Endothelial cell (in vitro differentiated cells): ENCODE results near the gene TRPM3. TPM values are rescaled to one million over a fixed set of nuclear protein-coding genes. Genes with fewer than 3 reads are reported as not detected.

Experiments used
- DNase-seq: peaks from one replicate; pipeline ENCODE4 v3.0.0; 2021; ENCODE audit warnings: low spot score
- H3K27ac Mint-ChIP-seq: one replicate; pipeline ENCODE4 v1.8.0; 2021; ENCODE audit warnings: mixed read lengths, inconsistent platforms; ENCODE audit not compliant: unreplicated experiment
- H3K27me3 Mint-ChIP-seq: one replicate; pipeline ENCODE4 v1.8.0; 2021; ENCODE audit warnings: mild to moderate bottlenecking, moderate library complexity, mixed read lengths, inconsistent platforms; ENCODE audit not compliant: unreplicated experiment
- H3K36me3 Mint-ChIP-seq: one replicate; pipeline ENCODE4 v1.8.0; 2021; ENCODE audit warnings: mild to moderate bottlenecking, low read depth, mixed read lengths, inconsistent platforms; ENCODE audit not compliant: unreplicated experiment
- H3K4me1 Mint-ChIP-seq: one replicate; pipeline ENCODE4 v1.8.0; 2021; ENCODE audit warnings: mild to moderate bottlenecking, mixed read lengths, inconsistent platforms; ENCODE audit not compliant: unreplicated experiment
- H3K4me3 Mint-ChIP-seq: one replicate; pipeline ENCODE4 v1.8.0; 2021; ENCODE audit warnings: mild to moderate bottlenecking, mixed read lengths, inconsistent platforms; ENCODE audit not compliant: unreplicated experiment
- H3K9me3 Mint-ChIP-seq: one replicate; pipeline ENCODE4 v1.8.0; 2021; ENCODE audit warnings: mixed read lengths, inconsistent platforms; ENCODE audit not compliant: unreplicated experiment
- long read RNA-seq: library from polyadenylated mRNA; unstranded; transcript quantifications from one replicate; pipeline ENCODE4 v2.0.0, GENCODE V29; 2020; ENCODE audit not compliant: unreplicated experiment
- total RNA-seq: library from RNA; stranded (reverse); fragmentation: NEBNext Ultra II Directional; extraction: Animal tissue kit (Norgen Biotek cat#: 25700); gene quantifications from one replicate; pipeline ENCODE4 v1.2.1, GENCODE V29; 2021; ENCODE audit not compliant: unreplicated experiment
- TF ChIP-seq, protein P1 (sequence below): fragments of 200-600 bp; sonication (generic); IDR thresholded peaks from one replicate; pipeline ENCODE4 v1.5.0; 2021; ENCODE audit warnings: antibody characterized with exemption; ENCODE audit not compliant: unreplicated experiment

Gene TRPM3
- 0.54 TPM for total RNA-seq
- long read RNA-seq = 0 reads

DNA sequence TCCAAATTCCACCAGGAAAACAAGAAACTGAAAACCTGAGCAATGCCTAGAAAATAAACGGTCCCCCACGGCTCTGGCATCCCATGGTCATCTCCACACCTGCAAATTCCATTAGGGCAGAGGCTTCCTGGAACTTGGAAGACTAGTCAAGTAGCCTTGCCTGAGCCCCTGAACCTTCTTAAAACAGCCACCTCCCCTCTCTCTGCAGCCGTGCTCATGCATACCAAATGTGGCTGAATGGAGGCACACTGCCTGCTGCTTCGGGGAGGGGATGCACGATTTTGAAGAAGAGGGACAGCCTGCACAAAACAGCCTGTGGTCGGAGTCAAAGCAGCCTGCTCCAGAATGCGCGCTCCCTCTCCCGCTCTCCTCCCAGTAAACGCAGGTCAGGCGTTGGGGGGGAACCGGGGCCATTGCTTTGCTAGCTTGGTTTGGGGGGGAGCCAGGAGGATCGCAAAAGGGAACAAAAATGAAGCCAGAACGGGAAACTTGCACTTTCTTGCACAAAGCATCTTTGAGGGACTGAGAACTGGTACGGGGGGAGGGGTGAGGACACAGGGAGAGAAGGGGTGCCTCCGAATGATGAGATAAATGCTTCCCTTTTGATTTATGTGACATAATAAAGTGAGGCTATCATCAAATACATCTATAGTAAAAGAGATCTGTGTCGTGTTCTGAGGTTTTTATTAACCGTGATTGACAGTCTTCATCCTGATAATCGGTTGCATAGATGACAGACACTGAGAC lies at the start of gene TRPM3:
TSS of gene TRPM3 (minus strand) at position 347 of the 747 bp plus-strand sequence. CDS start at position 80, 267 bp downstream.
- Mint-ChIP-seq H3K9me3 (no peaks in the 10 kb centered on the region), H3K27me3 (no peaks in the 10 kb centered on the region), H3K36me3 (no peaks in the 10 kb centered on the region), H3K4me3 (peak within 1 kb of the TSS; percentile 57), H3K27ac (no peak within 1 kb of the TSS), H3K4me1 (peaks cover 12% of the 10 kb centered on the region)
- DNase-seq = no peak
- TF ChIP-seq, protein P1, sequence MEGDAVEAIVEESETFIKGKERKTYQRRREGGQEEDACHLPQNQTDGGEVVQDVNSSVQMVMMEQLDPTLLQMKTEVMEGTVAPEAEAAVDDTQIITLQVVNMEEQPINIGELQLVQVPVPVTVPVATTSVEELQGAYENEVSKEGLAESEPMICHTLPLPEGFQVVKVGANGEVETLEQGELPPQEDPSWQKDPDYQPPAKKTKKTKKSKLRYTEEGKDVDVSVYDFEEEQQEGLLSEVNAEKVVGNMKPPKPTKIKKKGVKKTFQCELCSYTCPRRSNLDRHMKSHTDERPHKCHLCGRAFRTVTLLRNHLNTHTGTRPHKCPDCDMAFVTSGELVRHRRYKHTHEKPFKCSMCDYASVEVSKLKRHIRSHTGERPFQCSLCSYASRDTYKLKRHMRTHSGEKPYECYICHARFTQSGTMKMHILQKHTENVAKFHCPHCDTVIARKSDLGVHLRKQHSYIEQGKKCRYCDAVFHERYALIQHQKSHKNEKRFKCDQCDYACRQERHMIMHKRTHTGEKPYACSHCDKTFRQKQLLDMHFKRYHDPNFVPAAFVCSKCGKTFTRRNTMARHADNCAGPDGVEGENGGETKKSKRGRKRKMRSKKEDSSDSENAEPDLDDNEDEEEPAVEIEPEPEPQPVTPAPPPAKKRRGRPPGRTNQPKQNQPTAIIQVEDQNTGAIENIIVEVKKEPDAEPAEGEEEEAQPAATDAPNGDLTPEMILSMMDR = no peak

DNA sequence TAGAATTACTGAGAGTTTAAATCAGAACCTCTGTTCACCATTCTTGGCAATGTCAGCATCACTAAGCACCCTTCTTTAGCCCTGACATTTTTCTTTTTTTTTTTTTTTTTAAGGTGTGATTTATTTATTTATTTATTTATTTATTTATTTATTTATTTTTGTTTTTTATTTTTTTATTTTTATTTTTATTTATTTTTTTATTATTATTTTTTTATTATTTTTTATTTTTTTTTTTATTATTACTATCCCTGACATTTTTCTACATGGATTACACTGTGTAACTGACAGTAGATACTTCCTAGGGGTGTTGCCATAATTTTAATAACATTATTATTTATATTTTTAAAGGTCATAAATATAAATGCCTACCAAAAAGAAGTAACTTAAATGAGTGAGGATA lies 47.0 kb upstream of the TRPM3 start:
- Mint-ChIP-seq H3K4me3 (no peak overlapping the region), H3K4me1 (no peaks in the 10 kb centered on the region), H3K36me3 (no peaks in the 10 kb centered on the region), H3K27ac (no peak overlapping the region), H3K27me3 (no peaks in the 10 kb centered on the region), H3K9me3 (no peaks in the 10 kb centered on the region)
- TF ChIP-seq, protein P1 = no peak
- DNase-seq = no peak

DNA sequence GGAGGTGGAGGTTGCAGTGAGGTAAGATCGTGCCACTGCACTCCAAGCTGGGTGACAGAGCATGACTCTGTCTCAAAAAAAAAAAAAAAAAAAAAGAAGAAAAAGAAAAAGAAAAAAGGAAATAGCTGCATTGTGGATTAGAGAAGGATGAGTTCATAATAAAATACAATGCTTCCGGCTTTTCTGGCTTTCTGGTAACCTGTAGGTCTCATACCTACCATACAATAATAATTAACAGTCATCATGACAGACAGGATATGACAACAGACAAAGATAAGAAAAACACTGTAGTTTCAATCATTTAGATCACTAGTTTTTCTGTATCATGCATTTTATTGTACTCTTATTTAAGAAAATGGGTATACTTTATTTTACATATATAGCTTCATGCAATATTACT lies 40.7 kb upstream of the TRPM3 start:
- H3K36me3 Mint-ChIP-seq = no peaks in the 10 kb centered on the region
- TF ChIP-seq, protein P1 = no peak
- H3K4me3 Mint-ChIP-seq = no peak overlapping the region
- no peaks in the 10 kb centered on the region for H3K27me3 Mint-ChIP-seq
- H3K27ac Mint-ChIP-seq = no peak overlapping the region
- no peaks in the 10 kb centered on the region for H3K9me3 Mint-ChIP-seq
- DNase-seq = no peak
- no peaks in the 10 kb centered on the region for H3K4me1 Mint-ChIP-seq

DNA sequence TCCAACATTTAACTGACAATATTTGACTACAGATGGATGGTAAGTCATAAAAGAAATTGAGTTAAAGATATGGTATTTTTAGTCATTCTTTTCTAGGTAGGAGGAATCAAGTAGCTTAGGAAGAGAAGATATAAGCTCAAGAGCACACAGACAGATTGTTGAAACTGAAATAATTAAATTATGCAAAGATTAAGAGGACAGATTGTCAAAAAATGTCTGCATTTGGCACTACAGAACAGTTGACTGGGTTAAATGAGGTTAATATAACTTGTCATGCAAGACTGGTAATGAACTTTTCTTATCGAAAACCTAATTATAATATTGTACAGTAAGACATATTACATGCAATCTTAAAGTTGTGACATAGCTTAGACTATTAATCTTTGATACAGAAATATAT lies 36.3 kb upstream of the TRPM3 start:
- TF ChIP-seq, protein P1 = no peak
- no peaks in the 10 kb centered on the region for H3K4me1 Mint-ChIP-seq
- no peak for DNase-seq
- H3K27me3 Mint-ChIP-seq = no peaks in the 10 kb centered on the region
- H3K4me3 Mint-ChIP-seq = no peak overlapping the region
- H3K27ac Mint-ChIP-seq = no peak overlapping the region
- H3K9me3 Mint-ChIP-seq = no peaks in the 10 kb centered on the region
- no peaks in the 10 kb centered on the region for H3K36me3 Mint-ChIP-seq

DNA sequence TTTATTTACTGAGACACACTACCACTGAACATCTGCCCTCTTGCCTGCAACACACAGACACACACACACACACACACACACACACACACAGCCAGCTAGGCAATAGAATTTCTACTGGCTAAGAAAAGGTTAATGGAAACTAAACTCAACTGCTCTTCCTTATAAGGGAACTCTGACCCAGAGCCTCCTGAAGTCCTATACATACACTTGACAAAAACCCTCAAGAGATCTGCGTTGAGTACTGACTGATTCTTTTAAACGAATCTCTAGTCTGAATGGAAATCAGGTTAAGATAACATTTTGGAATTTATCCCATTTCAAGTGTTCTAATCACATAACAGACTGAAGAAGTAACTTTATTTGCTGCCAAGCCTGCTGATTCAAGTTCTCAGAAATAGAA lies 25.9 kb upstream of the TRPM3 start:
- Mint-ChIP-seq H3K27me3 (peaks cover 2% of the 10 kb centered on the region), H3K4me1 (no peaks in the 10 kb centered on the region), H3K9me3 (no peaks in the 10 kb centered on the region), H3K27ac (no peak overlapping the region), H3K4me3 (no peak overlapping the region), H3K36me3 (no peaks in the 10 kb centered on the region)
- no peak for DNase-seq
- TF ChIP-seq, protein P1 = no peak
